Astrocyte of the spinal cord (primary cell): ENCODE results near the gene KAZN.

Experiments used
- DNase-seq: peaks from one replicate; pipeline ENCODE4 v3.0.0; 2011; ENCODE audit warnings: low read depth, low spot score
- H3K4me3 ChIP-seq: 2 replicates; pipeline ENCODE4 v1.5.1; 2011; ENCODE audit warnings: low read depth, mild to moderate bottlenecking, low read length, moderate library complexity
- in situ Hi-C: cut with HindIII; loops from 2 replicates; pipeline ENCODE4 v1.10.0; 2017; ENCODE audit warnings: low sequenced_read_pairs
- TF ChIP-seq, protein P1 (sequence below): IDR thresholded peaks from 2 replicates; pipeline ENCODE4 v1.5.1; 2012; ENCODE audit warnings: low read depth, mild to moderate bottlenecking, low read length, inconsistent platforms

KAZN gene

GRCh38 chr1:15107058-15107687 lies 508.7 kb downstream of the KAZN start:
- TF ChIP-seq, protein P1, sequence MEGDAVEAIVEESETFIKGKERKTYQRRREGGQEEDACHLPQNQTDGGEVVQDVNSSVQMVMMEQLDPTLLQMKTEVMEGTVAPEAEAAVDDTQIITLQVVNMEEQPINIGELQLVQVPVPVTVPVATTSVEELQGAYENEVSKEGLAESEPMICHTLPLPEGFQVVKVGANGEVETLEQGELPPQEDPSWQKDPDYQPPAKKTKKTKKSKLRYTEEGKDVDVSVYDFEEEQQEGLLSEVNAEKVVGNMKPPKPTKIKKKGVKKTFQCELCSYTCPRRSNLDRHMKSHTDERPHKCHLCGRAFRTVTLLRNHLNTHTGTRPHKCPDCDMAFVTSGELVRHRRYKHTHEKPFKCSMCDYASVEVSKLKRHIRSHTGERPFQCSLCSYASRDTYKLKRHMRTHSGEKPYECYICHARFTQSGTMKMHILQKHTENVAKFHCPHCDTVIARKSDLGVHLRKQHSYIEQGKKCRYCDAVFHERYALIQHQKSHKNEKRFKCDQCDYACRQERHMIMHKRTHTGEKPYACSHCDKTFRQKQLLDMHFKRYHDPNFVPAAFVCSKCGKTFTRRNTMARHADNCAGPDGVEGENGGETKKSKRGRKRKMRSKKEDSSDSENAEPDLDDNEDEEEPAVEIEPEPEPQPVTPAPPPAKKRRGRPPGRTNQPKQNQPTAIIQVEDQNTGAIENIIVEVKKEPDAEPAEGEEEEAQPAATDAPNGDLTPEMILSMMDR: no peak
- no peak overlapping the region for H3K4me3 ChIP-seq
- in situ Hi-C loops: no loop called here
- DNase-seq: no peak

DNA sequence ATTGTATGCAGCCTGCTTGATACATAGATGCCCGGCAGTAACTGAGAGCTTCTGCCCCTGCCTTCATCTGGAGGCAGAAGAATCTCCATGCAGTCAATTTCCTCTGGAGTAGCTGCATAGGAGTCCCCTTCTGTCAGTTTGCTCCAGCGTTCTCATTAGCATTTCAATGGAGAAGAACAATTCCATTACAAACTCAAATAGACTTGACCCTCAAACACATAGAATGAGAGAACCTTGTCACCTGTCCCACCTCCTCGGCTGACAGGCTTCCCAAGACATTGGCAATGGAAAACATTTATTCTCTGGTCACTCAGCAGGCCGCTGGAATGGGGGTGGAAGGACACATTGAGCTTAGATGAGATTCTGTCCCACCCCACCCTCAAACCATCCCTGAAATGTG lies 509.4 kb downstream of the KAZN start:
- TF ChIP-seq, protein P1: no peak
- DNase-seq: no peak
- in situ Hi-C loops: no loop called here

DNA sequence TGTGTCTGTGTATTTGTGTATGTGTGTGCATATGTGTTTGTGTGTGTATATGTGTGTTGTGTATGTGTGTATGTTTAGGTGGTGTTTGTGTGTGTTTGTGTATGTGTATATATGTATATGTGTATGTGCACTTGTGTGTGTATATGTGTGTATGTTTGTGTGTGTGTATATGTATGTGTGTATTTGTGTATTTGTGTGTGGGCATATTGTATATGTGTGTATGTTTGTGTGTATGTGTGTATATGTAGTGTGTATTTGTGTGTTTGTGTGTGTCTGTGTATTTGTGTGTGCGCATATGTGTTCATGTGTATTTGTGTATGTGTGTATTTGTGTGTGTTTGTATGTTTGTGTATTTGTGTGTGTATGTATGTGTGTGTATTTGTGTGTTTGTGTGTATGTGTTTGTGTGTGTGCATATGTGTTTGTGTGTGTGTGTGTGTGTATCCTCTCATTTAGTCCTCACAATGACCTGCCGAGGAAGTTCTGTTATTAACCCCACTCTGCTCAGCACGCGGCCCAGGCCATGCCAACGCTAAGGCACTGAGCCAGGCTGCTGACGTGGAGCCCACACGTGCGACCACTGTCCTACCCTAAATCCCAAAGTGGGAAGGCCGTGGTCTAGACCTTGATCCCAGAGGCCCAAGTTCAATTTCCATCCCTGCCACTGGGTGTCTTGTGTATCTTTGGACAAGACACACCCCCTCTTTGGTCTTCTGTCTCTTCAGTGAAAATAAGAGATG lies 511.8 kb downstream of the KAZN start:
- in situ Hi-C loops: no loop called here
- DNase-seq: no peak
- TF ChIP-seq, protein P1: no peak
- H3K4me3 ChIP-seq: no peak overlapping the region

More for the DNA sequence above, 509.4 kb downstream of the KAZN start:
- no peak overlapping the region for H3K4me3 ChIP-seq

- in situ Hi-C loops: no loop called here
- TF ChIP-seq, protein P1: no peak
- no peak for DNase-seq
- H3K4me3 ChIP-seq: no peak overlapping the region
Measured at GRCh38 chr1:15110867-15111230, 512.4 kb downstream of the KAZN start.

GRCh38 chr1:15113146-15113545 lies 514.7 kb downstream of the KAZN start:
- TF ChIP-seq, protein P1: no peak
- in situ Hi-C loops: no loop called here
- DNase-seq: no peak
- H3K4me3 ChIP-seq: no peak overlapping the region

- H3K4me3 ChIP-seq: no peak overlapping the region
- DNase-seq: no peak
- in situ Hi-C loops: no loop called here
- TF ChIP-seq, protein P1: no peak
Measured at GRCh38 chr1:15114884-15115283, 516.4 kb downstream of the KAZN start.
